Activated naive CD4-positive, alpha-beta T cell (primary cell): ENCODE measurements around the gene SATB2.

Experiments
- DNase-seq, 4 experiments: peaks; one replicate each; lab custom pipeline; 2025; lab: John Stamatoyannopoulos, UW

SATB2 gene

DNA sequence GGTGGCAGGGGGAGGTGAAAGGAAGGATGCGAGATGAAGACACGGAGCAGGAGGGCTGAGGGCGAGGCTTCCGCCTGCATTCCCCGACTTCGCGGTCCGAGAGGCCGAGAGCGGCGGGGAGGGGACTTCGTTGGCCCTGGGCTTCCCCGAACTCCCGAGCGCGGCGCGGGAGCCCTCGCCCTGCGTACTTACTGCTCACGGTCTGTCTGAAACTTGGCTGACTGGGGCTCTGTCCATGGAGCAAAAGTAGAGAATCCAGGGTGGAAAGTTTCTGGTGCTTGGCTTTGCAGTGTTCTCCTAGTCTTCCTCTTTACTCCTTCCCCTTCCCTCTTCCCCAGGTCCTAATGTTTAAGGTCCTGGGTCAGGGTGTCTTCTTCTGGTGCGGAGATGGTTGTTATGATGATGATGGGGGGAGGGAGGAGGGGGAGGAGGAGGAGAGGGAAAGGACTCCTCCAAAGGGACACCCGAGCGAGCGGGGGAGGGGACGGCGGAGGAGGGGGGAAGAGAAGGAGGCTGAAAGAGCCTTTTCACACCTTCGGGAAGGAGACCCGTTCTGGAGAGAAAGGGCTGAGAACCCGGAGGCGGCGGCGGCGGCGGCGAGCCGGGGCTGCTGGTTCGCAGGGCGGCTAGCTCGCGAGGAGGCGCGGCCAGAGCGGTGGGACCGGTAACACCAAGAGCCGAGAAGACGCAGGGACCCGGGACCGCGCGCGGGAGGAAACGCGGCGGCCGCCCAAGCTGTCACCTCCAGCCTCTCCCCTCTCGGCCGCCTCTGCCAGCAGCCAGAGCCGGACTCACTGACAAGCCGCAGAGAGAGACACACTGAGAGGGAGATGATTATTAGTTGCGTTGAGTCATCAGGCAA is at the start of gene SATB2:
Gene SATB2 (minus strand): TSS at position 793 of the 862 bp plus-strand sequence. CDS start 1,902 bp downstream, outside the sequence.
- no peak for DNase-seq

DNA sequence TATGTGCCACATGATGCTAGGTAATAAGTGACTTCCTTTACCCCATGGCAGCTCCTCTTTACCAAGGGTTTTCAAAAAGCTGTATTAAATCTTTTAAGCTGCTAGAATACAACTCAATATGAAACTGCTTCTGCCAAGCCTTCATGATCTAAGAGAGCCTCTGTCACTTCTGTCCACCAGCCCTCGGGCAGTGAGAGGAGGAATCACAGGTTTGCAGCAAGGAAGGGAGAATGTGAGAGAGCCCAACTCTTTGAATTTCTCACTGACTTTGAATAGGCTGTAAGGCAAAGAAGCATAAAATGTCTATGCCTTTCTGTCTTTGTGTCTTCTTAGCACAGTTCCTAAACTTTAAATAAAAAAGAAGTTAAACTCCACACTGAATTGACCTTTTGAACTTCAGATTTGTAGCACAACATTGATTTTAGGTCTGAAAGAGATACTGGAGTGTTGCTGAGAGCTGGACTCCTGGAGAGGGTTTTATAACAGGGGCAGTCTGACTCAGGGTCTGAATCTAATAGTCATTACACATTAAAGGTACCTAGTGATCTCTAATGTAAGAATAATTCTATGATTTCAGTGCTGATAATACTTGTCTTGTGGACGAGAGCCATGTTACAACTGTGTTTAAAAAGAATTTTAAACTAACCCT is 48.1 kb upstream of the SATB2 start:
- no peak for DNase-seq

DNA sequence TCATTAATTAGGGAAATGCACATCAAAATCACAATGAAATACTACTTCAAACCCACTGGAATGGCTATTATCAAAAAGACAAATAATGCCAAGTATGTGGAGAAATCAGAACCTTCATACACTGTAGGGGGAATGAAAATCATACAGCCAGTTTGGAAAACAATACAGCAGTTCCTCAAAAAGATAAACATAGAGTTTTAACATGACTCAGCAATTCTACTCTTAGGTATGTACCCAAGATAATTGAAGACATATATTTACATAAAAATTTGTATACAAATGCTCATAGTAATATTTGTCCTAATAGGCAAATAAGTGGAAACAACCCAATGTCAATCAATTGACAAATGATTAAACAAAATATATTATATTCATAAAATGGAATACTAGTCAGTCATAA is 45.4 kb upstream of the SATB2 start:
- no peak for DNase-seq

DNA sequence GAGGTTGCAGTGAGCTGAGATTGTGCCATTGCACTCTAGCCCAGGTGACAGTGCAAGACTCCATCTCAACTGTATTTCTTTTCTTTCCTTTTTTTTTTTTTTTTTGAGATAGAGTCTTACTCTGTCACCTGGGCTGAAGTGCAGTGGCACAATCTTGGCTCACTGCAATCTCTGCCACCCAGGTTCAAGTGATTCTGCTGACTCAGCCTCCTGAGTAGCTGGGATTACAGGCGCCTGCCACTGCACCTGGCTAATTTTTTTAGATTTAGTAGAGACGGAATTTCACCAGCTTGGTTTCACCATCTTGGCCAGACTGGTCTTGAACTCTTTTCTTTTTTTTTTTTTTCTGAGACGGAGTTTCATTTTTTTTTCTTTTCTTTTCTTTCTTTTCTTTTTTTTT is 41.3 kb upstream of the SATB2 start:
- DNase-seq = no peak

DNA sequence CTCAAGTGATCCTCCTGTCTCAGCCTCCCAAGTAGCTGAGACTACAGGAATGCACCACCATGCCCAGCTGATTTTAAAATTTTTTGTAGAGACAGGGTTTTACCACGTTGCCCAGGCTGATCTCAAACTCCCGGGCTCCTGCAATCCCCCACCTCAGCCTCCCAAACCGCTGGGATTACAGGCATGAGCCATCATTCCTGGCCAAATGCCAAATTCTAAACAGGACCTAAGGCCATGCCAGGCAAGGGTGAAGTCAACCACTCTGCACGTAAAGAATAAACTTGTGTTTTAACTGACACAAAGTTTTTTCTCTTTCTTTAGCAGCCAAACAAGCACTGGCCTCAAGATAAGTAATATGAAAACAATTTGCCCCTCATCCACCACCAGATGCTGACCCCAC is 37.4 kb upstream of the SATB2 start:
- DNase-seq = no peak

DNA sequence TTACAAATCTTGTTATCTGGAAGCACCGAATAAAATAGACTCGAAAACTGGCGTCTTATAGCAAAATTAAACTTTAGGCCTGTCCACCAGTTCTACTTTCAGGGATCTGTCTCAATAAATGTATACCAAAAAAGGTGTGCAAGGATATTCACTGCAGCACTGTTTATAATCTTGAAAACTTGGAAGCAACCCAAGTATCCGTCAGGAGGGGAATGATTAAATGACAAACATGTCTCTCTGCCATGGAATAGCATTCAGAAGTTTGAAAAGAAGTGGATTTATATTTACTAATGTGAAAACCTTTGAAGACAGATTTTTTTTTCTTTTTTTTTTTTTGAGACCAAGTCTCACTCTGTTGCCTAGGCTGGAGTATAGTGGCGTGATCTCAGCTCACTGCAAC is 32.3 kb upstream of the SATB2 start:
- DNase-seq = no peak

DNA sequence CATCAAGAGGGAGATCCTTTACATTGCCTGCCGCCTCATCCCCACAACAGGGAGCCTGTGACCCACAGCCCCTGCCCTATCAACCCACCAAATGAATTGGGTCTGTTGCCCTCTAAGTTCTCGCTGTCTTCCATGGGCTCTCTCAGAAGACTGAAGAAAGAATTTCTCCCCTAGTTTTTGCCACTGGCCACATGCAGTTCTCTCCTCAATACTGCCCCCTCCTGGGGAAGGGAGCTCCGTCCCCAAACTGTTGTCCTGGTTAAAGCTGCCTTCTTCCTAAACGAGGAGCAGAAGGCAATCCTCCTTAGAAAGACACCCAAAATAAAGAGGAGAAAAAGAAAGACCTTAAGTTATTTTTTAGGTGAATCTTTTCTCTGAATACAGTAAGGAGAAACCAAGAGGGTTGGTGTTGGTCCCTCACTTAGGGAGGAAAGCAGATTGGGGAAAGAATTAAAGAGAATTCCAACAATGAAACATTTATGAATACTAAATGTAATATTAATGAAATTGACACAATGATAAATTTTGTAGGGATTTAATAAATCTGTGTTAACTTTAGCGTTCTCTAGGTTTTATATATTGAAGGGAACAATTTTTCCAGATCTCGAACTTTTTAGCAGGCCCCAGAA is 31.1 kb upstream of the SATB2 start:
- no peak for DNase-seq

DNA sequence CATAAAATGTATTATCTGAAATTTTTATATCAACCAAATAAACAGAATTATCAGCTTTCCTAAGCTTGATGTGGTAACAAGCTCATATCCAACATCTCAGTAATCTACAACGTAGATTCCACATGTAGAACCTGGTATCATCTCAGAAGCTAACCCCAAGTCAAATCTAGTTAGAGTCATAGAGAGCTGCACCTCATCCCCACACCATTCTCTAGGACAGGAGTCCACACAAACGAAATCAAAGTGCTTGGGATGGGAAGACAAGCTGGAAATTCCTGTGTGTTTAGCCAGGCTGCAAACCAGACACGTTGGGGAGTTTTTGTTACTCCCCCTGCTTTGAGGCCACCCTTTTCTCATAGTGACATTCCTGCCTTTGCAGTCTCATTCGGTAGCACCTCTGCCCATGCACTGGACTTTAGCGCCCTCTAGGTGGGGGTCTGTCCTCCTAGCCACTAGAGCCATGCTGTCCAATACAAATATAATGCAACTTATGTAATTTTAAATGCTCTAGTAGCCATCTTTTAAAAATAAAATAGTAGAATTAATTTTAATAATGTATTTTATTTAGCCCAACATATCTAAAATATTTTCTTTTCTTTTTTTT is 28.1 kb upstream of the SATB2 start:
- no peak for DNase-seq

DNA sequence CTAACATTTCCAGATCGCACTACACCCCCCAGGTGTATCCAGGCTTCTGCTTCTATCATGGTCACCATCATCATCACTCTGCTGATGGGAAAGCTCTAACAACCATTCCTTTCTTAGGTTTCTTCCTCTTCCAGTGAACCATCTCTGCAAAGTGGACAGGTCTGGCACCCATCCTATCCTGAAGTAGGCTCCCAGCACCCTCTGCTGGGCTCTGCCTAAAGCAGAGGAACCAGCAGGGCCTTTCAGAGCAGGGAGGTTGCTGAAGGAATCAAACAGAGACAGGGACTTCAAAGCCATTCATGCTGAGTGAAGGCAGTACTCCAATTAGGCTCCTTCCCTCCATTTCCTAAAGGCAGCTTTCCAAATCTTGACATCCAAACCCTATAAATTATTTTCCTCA is 27.2 kb upstream of the SATB2 start:
- DNase-seq = no peak

DNA sequence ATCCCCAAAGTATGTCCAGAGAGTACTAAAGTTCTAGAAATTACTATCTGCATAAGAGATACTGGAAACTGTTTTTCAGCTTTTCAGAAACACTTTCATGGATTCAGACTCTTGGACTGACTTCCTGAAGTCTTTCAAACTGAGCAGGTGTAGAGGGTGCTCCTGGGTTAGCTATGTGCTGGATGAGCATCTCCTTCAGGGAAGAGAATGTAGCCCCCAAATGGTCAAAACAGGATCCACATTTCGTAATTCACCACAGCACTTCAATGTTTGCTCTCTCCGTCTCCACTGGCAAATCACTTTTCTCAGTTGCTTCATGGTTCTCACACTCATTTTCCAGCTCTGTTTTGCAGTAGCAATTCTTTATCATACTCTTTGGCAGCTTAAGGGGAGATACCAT is 23.2 kb upstream of the SATB2 start:
- no peak for DNase-seq

DNA sequence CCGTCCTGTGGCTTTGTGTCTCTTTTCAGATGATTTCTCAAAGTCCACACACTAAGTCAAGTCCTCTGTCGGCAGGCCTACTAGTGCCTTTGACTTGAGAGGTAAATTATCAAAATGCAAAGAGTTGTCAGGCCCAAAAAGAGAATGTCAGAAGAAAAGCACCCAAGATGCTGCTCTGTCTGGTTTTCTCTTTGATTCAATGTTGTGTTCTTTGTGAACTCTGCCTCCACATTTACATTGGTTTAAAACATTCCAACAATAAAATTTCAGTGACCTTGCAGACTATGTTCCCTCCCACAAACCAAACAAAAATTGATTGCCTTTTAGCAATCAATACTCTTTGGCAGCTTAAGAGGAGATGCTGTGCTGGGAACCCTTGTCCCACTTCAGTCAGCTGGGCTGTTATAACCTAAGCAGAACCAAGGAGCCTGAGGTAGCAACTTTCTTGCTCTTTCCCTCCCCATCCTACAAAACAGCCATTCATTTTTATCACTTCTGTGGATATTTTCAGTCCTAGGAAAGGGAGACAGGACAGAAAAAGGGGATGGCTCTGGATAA is 19.6 kb upstream of the SATB2 start:
- no peak for DNase-seq

DNA sequence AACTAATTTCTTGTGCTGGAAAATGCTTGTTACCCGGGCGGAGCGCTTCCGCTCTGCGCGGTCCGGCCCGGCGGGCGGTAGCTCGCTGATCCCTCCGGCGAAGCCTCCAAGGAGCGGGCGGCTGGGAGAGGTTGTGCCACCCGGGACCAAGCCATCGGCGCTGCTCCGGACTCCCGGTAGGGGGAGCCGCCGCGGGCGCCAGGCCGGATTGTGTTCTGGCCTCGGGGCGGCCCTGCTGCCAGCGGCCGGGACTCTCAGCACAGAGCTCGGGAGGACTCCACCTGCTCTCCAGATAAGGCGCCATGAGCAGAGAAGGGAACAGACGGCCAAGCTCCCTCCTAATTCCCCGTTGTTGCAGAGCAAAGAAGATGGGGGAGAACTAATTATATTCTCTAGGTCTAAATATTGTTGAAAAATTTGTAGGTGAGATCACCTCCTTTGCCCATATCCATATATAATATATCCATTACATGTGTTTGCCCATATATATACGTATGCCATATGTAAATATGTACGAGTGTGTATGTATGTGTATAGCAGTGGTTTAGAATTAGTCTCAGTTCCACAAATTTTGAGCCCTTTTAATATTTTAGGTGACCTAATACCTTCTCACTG is 13.8 kb upstream of the SATB2 start:
- no peak for DNase-seq

DNA sequence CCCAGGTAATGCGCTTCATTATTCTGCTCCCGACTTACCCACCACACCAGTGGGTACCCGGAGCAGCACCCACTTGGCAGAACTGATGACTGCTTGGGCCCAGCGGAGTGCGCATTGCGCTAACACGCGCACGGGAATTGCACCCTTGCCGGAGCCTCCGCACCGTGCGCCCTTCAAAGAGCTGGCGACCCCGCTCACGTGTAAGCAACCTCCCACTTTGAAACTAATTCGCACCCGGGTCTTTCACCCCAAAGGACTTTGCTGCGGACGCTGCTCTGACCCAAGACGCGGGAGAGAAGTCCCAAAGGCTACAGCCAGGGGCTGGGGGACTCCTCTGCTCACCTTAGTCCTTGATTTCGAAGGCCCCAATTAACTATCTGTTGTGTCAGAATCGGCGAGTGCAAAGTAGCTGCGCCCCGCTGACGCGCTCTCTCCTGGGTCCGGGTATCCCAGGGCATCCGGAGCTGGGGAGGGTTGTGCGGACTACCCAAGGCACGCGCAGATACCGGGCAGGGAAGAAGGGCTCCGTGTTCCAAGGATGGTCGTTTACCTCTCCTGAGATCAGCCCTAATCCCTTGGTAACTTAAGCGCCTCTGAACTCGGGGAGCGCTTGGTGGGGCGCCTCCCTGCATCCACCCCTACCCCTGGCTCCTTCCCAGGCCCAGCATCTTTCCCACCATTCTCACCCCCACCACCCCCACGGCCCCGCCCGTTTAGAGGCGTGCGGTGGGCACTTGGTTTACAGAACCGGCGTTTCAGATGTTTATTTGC is 13.1 kb upstream of the SATB2 start:
- DNase-seq = no peak

DNA sequence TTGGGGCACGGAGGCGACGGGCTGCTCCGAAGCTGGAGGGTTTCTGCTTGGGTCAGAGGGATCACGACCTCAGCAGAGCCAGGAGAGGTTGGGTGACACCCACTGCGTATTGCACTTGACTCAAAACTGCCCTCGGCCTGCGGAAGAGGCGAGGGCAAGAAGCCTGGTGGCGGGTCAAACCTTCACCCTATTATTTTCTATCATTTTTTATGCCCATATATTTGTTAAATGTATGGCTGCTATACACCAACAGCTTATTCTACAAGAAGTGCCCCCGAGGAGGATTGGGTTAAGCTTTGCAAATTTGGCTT is 12.6 kb upstream of the SATB2 start:
- DNase-seq = no peak

DNA sequence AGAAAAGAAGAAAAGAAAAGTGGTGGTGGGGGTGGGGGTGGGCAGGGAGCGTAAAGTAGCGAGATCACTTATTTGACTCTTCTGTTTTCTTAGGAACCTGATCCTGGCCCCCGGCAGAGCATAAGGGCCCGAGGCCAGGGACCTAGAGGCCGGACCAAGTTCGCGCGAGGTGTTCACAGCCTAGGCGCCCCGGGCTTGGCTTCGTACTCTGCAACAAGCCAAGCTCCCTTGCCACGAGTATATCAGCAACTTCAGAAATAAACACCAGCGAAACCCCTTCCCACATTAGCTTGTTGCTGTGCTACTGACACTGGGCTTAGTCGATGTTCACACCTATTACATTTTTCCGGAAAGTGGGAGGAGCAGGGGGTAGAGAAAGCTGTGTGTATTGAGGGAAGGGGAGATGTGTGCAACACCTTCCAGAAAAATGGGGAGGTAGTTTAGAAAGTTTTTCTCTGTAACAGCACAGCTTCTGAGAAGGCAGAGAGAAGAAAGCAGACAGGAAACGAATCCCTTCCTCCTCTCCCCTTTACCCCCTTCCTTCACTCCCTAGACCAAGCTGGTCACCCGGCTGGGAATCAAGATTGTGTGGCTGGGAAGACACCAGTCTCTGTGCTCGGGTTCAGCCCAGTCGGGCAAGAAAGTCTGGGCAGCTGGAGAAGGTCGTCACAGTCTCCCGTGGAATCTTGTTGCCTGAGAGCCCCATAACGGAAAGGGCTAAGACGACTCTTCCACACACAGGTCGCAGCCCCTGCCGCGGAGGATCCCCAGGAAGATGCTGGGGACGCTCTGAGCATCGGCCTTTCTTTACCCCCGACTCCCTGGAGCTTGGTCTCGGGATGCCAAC is 12.0 kb upstream of the SATB2 start:
- DNase-seq = no peak

DNA sequence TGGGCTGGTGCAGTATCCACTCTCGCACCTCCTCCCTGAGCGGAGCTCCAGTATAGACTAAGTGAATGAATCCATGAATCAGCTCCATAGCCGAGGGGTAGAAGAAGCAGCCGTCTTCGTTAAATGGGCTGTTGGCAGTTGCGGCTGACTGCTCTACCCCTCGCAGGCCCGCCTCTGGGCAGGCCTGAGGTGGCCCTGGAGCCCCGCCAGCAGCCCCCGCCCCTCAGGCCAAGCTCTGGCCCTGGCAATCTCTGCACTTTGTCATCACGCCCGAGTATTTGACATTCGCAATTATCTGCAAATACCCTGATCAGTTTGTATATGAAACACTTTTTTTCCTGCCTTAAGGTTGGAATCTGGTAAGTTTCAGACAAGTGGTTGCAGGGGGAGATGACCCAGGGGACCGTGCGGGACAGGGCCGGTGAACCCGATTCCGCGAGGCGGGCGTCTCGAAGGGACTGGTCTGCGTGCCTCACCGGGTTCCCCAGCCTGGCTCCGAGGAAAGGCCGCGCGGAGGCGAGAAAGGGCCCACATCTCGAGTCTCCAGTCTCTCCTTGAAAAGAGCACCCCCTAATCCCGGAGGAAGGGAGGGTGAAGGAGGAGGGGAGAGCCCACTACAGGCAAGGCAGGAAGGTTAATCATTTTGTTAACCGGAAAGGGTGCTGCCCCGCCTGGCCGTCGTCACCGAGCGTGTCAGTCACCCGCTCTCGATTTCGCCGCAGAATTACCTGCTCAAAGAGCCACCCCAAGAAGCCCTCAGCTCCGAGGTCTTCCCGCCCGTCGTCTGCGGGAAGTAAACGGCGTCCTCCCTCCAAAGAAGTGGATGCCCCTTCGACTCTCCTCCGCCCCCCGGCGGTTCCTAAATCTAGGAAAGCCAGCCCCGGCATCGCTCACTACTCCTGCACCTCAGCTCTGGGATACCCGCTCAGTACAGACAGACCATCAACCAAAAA is 11.1 kb upstream of the SATB2 start:
- no peak for DNase-seq

DNA sequence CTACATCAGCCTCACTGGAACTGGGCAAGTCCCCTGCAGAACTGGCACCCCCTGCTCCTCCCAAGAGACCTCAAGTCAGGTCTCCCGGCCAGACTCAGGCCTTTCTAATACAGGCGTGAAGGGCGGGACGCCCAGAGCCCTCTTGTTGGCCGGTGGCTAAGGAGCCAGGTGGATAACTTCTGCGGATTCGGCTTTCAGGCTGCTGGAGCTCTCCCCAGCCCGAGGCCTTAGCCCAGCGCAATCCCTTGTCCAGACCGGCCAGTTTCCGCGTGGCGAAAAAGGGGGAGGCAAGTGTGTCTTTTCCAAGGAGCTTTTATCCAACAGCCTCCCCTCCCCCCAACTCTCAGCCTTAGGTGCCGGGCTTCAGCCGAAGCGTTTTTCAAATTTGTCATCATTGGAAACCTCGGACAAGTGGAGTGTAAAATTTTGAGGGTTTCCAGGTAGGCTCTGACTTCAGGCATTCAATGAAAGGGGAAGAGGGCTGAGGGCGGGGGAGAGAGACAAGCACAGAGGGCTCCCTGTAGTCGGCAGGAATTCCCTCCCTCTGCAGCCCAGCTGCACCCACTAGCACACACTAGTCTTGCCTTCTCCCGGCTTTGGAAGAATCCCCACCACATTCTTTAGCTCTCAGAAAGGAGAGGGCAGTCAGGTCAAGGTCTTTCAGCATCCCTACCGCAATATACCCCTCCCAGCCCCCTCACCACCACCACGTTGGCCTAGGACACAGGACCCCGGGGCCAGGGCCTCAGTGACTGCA is 9.5 kb upstream of the SATB2 start:
- DNase-seq = no peak

DNA sequence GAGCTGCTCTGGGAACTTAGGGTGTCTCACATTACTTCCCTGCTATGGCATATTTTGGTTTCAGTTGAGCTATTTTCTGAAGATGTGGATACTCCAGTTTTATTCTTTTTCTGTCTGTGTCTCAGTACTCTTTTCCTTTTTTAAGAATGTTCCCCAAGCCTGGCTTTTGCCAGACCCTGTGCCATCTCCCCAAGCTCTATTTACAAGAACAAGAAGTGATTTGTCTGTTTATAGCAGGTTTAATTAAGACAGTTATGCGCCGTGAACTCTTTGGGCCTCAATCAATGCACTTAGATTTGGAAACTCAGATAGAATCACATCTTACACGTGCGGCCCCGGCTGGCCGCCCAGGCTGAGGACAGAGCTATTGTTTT is 8.9 kb upstream of the SATB2 start:
- DNase-seq = no peak
